Esophagus squamous epithelium (tissue), 4 donors: ENCODE results near the gene HERC3.

Experiments used
- POLR2A ChIP-seq, 4 donors: fragments of 450-650 bp; IDR thresholded peaks; one replicate each; pipeline ENCODE4 v1.6.1; 2017; ENCODE audit warnings: antibody characterized with exemption in 4 of 4, mild to moderate bottlenecking in 4 of 4, moderate library complexity in 3 of 4
- TF ChIP-seq, protein P1 (sequence below), 6 experiments: fragments of 450-650 bp in 4 of 6; fragments of 200-600 bp in 2 of 6; sonication (generic) in 2 of 6; IDR thresholded peaks; one replicate each; pipeline ENCODE4 v1.5.1; 2016 to 2019; ENCODE audit warnings: antibody characterized with exemption in 6 of 6, mild to moderate bottlenecking in 4 of 6, moderate library complexity in 4 of 6

DNA sequence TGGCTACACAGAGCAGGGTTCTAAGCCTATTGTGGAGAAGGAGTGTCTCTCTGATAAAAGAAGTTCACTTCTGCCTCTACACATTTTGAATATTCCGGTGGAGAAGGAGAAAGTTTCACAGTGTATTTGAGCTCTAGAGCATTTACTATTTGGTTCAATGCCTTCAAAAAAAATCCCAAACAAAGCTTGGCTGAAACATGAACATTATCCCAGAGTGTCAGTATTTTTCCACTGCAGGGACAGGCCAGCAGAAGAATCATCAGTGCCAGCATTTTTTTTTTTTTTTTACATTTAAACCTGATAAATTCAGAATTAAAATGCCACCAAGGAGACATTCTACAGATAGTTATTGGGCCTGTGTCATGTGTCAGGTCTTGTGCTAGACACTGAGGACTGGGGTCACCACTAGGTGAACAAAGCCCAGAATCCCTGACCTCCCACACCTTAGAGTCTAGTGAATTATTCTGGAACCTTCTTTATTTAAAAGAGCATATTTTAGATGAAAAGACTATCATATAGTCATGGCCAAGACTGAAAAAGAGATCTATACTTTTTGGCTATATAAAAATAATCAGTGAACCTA lies 153.4 kb downstream of the HERC3 start:
- TF ChIP-seq, protein P1, sequence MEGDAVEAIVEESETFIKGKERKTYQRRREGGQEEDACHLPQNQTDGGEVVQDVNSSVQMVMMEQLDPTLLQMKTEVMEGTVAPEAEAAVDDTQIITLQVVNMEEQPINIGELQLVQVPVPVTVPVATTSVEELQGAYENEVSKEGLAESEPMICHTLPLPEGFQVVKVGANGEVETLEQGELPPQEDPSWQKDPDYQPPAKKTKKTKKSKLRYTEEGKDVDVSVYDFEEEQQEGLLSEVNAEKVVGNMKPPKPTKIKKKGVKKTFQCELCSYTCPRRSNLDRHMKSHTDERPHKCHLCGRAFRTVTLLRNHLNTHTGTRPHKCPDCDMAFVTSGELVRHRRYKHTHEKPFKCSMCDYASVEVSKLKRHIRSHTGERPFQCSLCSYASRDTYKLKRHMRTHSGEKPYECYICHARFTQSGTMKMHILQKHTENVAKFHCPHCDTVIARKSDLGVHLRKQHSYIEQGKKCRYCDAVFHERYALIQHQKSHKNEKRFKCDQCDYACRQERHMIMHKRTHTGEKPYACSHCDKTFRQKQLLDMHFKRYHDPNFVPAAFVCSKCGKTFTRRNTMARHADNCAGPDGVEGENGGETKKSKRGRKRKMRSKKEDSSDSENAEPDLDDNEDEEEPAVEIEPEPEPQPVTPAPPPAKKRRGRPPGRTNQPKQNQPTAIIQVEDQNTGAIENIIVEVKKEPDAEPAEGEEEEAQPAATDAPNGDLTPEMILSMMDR (IDR thresholded peaks at IDR 0.05): no peak
- TF ChIP-seq POLR2A (IDR thresholded peaks at IDR 0.05): no peak
